ENCODE measurements around the gene CRYBG1.

The CRYBG1 gene

DNA sequence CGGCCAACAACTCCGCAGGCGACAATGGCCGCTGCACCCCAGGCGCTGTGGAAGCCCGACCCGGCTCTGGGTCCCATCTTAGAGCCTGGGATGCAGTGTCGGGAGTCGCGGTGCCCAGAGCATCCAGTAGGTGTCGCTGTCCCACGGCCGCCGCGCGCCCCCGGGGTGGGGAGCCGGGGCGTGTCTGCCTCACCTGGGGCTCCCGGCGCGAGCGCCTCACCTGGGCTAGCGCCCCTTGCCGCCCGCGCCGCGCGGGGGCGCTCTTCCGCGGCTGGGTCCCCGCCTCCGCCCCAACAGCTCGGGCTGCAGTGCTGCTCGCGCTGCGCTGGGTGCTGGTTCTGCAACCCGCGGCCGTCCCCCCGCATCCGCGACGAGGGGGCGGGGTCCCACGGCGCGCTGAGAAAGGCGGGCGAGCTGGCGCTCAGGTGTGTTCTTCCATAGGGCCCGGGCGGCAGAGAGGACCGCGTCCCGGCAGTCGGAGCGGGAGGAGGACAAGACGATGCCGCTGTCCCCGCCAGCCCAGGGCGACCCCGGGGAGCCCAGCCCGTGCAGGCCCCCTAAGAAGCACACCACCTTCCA lies at the start of gene CRYBG1:
CRYBG1 (plus strand) TSS at position 308 of the 579 bp plus-strand sequence; CDS start at position 500, 192 bp downstream.
- FAIRE-seq = no peak

DNA sequence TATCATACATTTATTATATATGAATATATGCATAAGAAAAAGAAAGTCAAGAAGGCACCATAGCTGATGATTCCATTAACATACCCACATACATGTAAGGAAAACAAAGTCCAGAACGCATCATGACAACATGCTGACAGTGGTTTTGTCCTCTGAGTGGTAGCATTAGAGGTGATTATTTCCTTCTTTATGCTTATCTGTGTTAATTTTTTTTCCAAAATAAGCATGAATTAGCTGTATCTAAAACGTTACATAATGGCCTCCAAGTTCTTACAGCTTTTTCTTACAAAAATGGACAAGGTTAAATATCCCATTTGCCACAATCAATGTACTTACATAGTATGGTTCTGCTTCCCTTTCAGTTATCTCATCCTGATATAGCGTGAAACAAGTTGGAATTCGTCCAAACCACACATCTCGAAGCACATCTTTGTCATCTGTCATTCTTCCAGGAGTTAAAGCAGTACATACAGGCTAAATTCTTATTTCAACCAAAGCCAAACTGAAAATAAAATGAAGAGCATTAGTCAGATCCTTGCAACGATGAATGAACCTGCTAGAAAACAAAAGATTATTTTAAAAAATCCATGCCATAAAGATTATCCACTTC lies 44.6 kb upstream of the CRYBG1 start:
- FAIRE-seq = peak; percentile 21

DNA sequence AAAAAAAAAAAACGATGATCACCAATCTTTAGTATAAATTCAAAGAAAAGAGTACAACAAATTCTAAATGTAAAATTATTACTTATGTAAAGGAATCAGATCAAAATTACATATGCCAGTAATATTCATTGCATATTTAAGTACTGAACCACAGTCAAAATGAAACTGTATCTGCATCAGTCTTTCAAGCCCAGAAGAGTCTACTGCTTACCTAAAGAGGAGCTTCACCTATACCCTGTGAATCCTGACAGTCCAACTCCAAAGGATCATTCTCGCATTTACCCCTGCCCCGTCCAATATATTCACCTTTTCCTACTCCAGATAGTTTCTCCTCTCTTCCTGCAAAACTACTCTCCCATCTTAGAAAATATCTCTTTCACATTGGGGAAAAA lies 44.1 kb upstream of the CRYBG1 start:
- no peak for FAIRE-seq

DNA sequence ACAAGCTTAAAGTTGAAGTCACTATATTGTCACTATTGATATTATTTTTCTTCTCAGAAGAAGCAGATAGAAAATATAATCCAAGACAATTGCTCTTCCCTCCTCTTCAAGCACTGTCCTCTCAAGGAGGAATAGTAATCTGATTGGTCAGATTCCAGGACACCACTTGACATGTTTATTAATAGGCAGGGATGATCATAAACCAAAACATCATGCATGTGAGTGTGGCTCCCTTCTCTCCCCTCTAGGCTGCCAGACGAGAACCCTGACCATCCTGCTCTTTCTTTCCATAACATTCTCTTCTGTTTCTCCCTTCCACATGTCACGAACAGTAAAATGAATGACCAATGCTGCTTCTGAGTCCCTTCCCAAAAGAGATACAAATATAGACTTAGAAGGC lies 42.5 kb upstream of the CRYBG1 start:
- FAIRE-seq = no peak

DNA sequence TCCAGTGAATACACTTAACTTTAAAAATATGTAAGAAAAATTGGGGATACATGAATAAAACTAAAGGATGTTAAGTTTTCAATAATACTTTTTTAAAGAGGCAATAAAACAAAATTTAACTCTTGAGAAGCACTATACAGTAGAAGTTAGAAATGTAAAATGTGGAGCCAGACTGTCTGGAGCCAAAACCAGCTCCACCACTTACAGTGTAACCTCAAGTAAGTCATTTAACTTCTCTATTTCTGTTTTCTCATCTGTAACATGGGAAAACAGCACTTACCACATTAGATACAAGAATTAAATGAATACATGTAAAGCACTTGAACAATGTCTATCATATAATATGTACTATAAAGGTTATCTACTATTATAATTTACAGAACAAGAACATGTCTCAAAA lies 41.7 kb upstream of the CRYBG1 start:
- FAIRE-seq = peak; percentile 81

DNA sequence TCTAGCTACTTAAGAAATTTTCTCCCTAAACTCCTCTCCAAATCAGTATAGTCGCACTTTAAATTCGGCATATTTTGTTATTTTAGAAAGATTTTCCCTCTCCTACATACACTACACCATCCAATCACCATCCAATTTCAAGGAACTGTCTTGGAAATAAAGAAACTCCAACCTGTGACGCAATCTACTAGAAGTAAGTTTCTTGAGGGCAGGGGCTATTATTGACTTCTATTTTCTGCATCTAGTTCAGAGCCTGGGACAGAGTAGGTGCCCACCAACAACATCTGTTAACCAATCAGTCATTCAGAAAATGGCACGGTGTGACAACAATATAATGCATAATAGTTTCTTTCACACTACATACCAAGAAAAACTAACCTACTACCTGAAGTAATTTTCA lies 38.6 kb upstream of the CRYBG1 start:
- no peak for FAIRE-seq

GRCh38 chr6:106324726-106325335 lies 35.7 kb upstream of the CRYBG1 start:
- no peak for FAIRE-seq

GRCh38 chr6:106325336-106326178 lies 35.0 kb upstream of the CRYBG1 start, which contains the start of gene ATG5:
TSS of gene ATG5 (minus strand) at chr6:106325760. CDS start at chr6:106316208, 9,552 bp downstream.
- FAIRE-seq = peak; percentile 97

DNA sequence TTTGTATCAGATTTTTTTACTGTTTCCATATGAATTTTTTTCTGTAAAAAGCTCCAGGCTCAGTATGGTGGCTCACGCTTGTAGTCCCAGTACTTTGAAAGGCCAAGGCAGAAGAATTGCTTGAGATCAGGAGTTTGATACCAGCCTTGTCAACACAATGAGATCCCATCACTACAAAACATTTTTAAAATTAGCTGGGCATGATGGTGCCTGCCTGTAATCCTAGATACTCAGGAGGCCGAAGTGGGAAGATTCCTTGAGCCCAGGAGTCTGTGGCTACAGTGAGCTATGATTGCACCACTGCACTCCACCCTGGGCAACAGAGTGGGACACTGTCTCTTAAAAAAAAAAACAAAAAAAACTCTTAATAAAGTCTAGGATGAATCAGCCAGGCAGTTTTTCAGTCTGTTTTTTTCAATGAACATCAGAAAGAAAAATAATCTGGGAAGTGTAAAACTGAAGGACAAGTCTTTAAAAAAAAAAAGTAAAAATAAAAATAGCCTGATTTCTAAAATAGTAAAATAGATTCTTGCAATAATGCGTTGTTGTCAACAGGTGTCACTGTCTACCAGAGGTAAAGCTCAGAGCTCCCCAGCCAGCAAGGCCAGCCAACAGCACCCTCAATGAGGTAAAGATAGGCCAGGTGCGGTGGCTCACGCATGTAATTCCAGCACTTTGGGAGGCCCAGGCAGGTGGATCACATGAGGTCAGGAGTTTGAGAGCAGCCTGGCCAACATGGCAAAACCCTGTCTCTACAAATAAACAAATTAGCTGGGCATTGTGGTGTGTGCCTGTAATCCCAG lies 25.7 kb upstream of the CRYBG1 start:
- peak; percentile 86 for FAIRE-seq

DNA sequence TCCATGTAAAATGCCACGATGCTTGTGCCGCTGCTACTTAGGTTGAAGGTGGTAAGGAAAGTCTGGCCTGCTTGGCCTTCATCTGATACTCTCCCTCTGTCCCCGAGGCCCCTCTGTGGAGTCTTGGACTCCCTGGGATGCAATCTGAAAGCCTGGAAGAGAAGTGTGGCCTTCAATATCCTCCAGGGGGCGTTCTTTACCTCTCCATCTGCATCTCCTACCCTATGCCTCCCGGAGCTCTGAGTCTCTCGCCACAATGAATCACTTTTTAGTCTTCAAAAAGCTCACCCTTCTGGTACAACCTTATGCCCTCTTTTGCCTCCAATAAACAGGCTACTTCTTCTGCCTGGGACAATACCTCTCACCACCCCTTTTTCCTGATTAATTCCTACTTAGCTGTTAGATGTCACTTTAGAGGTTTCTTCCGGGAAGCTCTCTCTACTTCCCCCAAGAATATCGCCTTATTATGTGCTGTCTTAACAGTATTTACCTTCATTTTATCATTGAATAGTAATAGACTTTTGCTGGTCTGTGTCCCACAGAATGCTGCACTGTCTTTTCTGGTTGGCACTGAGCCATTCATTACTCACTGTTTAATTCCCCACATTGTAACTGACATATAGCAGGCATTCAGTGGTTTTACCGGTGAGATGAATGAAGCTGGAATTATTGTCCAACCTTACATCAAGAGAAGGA lies 21.0 kb upstream of the CRYBG1 start:
- peak; percentile 92 for FAIRE-seq

DNA sequence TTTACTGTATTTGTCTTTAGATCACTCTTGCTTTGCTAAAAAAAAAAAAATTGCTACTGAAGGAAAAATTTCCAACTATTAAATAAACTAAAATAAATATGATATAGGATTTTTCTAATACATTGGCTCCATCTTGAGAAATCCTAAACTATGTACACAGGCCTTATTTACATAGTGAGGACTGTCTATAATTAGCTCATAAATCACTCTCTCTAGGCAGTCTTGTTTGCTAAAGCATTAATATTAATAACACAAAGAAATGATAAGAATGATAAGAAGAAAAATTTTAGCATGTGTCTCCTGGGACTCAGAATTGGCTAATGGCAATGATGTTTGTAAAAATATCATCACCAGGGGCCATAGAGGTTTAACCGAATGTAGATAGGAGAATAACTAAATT lies 13.3 kb upstream of the CRYBG1 start:
- no peak for FAIRE-seq

DNA sequence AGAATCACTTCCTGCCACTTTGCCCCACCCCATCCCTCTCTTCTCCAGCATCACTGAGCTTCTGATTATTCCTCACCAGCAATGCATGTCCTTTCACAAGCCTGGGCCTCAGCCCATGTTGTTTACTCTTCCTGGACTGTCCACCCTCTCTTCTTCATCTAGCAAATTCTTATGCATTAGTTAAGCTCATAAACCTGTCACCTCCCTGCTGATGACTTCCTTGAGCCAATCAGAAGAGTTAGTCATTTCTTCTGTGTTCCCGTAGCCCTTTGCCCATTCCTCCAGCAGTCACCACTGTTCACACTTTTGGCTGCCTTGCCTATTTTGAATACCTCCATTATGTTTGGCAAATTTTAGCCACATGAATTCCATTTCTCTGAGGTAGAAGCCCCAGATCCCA lies 4.1 kb upstream of the CRYBG1 start:
- FAIRE-seq = no peak

DNA sequence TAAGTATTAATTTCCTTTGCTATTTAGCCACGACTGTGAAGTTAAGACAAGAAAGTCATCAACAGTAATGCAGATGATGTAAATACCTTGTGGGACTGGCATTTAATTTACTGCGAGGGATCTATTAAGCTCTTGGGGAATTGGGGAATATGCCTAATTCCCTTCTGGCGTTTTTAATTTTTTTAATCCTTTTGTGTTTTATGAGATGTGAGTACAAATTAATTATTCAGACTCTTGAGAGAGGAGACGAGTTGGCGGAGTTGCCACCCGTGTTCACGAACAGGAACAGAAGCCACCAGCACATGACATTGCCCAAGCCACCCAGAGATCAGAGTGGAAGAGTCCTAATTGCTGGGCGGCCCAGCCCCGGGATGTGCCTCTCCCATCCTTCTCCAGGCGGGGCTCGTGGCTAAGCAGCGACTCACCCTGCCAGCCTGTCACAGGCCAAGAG lies 533 bp upstream of the CRYBG1 start:
- FAIRE-seq = no peak

DNA sequence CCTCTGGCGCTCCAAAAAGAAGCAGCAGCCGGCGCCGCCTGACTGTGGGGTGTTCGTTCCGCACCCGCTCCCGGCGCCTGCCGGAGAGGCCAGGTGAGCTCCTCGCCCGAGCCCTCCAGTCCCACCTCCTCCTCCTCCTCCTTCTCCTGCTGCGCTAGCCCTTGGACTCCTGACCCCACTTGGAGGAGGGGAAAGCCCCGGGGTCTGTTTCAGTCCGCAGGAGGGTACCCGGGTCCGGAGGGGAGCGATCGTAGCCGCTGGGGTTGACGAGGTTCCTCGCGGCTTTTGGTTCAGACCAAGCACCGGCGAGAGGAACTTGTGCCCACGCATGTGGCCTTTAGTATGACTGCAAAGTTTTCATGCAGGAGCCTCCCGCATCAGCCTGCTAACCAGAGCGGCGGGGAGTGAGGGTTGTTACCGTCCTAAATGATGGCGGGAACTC lies 493 bp downstream of the CRYBG1 start:
- FAIRE-seq = no peak

GRCh38 chr6:106363401-106364138 lies 3.1 kb downstream of the CRYBG1 start:
- FAIRE-seq = no peak

DNA sequence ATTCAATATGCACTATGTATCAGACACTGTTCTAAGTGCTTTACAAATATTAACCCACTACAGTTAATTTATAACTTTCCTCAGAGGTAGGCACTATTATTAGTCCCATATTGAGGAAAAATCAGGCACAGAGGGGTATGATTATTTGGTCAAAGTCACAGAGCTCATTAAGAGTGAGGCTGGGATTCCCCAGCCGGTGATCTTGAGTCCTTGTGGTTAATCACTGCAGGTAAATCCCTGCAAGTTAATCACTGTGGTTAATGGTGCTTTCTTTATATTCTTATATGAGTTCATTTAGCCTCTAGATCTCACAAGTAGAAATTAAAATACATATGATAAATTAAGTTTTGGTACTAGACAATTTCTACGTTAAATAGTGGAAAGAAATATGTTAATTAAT lies 9.2 kb downstream of the CRYBG1 start:
- no peak for FAIRE-seq

DNA sequence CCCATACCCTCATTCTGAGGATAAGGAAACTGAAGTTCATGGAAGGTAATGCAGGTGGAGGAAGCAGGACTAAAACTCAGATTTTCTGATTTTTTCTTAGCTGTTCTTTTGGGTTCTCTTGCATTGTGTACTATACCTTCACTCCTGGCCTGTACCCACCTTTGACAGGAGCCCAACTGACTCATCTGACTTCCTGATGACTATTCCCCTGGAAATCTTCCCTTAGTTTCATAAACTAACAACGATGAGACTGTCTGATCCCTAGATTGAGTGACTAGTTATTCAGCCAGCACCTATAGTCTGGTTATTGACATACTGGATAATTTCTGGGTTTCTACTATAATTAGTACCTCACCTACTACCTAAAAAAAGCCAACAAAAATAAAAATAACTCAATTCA lies 10.1 kb downstream of the CRYBG1 start:
- FAIRE-seq = no peak

GRCh38 chr6:106372838-106373501 lies 12.5 kb downstream of the CRYBG1 start:
- no peak for FAIRE-seq

DNA sequence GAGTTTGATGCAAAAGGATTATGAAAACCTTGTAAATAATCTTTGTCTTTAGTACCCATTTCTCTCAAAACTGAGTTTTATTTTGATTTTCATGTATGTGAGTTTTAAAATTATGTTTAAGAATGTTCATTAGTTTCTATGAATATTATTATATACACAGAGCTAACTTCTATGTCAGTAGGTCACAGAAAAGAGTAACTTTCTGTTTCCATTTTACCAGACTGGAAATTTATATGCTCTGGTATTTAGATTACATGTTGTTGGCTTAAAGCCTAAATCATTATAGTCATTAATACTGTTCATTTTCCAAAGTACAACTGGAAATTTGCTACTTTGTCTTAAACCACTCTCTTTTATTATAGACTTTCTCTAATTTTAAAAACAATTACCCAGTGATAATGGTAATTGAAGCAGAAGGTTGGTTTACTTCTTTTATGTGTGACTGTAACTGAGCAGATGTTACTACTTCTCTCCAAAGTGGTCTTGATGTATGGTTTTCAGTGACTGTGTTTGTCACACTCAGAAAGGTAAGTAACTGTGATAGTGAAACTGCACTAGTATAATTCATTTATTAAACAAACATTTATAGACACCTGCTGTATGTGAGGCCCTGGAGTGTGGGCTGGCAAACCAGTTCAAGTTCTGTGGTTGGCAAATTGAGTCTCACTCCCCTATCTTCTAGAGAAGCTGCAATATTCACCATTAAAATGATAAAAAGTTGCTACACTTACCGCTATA lies 13.2 kb downstream of the CRYBG1 start:
- FAIRE-seq = peak; percentile 24

GRCh38 chr6:106377061-106377540 lies 16.6 kb downstream of the CRYBG1 start:
- no peak for FAIRE-seq

Data from islet of Langerhans (tissue), 1 donor.